AG09319 (cell line): Measurements from ENCODE around the gene PDZD4.

Experiments
- DNase-seq: peaks from one replicate; pipeline ENCODE4 v3.0.0-alpha.2; 2010; ENCODE audit warnings: low read depth; ENCODE audit errors: extremely low read depth
- TF ChIP-seq, protein P1 (sequence below): IDR thresholded peaks from 2 replicates; pipeline ENCODE4 v1.5.1; 2011; ENCODE audit warnings: low read depth, mild to moderate bottlenecking, inconsistent platforms, low read length, moderate library complexity

Gene PDZD4

DNA sequence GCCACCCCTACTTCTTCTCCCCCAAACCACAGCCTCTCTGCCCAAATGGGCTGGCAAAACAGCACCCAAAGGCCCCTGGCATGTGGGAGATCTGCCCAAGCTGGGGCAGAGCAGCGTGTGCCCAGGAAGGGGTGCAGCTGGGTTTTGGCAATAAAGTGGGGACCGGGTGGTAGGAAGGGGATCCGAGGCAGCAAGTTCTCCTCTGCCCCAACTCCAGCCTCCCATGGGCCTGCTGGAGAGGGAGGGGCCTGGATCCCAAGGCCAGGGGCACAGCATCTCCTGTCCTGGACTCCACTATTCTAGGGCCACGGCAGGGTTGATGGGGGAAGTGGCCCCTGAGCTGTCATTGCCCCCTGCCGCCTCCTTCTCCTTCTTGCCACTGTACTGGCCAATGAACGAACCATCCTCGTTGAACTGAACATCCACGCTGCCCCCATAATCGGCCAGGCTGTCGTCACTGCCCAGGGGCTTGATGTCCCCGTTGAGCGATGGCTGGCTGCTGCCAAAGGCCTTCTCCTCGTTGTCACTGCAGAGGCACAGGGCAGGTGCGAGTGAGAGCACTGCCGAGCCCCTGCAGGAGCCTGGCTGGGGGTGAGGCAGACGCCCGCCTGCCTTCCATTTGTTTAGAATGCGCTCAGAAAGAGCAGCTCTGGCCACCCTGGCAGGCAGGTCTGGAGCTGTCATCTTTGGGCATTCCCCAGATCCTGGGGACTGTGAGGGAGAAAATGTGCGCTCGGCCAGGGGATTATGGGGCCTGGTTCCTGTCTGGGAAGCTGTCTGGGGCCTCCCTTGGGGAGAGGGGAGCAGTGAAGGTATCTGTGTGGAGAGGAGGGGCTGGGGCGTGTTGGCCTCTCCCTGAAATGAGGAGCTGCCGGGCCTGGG is 32.3 kb upstream of the PDZD4 start:
- DNase-seq = no peak

GRCh38 chrX:153861733-153862310 is 31.5 kb upstream of the PDZD4 start:
- no peak for DNase-seq
- TF ChIP-seq, protein P1, sequence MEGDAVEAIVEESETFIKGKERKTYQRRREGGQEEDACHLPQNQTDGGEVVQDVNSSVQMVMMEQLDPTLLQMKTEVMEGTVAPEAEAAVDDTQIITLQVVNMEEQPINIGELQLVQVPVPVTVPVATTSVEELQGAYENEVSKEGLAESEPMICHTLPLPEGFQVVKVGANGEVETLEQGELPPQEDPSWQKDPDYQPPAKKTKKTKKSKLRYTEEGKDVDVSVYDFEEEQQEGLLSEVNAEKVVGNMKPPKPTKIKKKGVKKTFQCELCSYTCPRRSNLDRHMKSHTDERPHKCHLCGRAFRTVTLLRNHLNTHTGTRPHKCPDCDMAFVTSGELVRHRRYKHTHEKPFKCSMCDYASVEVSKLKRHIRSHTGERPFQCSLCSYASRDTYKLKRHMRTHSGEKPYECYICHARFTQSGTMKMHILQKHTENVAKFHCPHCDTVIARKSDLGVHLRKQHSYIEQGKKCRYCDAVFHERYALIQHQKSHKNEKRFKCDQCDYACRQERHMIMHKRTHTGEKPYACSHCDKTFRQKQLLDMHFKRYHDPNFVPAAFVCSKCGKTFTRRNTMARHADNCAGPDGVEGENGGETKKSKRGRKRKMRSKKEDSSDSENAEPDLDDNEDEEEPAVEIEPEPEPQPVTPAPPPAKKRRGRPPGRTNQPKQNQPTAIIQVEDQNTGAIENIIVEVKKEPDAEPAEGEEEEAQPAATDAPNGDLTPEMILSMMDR = no peak

More for the DNA sequence above, 32.3 kb upstream of the PDZD4 start:
- TF ChIP-seq, protein P1 = no peak

- TF ChIP-seq, protein P1 = no peak
- no peak for DNase-seq
Measured at GRCh38 chrX:153861151-153861550, 30.8 kb upstream of the PDZD4 start.

GRCh38 chrX:153857348-153857903 is 27.1 kb upstream of the PDZD4 start:
- DNase-seq = no peak
- TF ChIP-seq, protein P1 = no peak

- TF ChIP-seq, protein P1 = no peak
- no peak for DNase-seq
Measured at GRCh38 chrX:153854702-153855101, 24.4 kb upstream of the PDZD4 start.

DNA sequence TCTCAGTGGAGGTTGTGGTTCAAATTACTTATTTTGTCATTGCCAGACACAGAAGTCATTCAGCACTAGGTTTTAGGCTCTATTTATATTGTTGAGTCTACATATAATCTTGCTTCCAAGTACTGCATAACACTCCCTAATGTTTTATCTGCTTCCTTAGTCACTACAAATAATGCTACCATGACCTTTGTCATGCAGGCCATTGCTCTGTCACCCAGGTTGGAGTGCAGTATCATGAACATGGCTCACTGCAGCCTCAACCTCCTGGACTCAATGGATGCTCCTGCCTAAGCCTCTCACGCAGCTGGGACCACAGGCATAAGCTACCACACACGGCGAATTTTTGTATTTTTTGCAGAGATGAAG is 23.5 kb upstream of the PDZD4 start:
- DNase-seq = no peak
- TF ChIP-seq, protein P1 = no peak
